Right forelimb (tissue), 1 donor: Measurements from ENCODE around the gene HEXD.
"Not testable (repeated sequence)": the region's sequence is repeated elsewhere in the genome, so short reads cannot be mapped to it uniquely, and the experiment has no call there.

Experiments
- DNase-seq: peaks from one replicate; pipeline ENCODE4 v3.0.0-alpha.2; 2018

Gene HEXD

DNA sequence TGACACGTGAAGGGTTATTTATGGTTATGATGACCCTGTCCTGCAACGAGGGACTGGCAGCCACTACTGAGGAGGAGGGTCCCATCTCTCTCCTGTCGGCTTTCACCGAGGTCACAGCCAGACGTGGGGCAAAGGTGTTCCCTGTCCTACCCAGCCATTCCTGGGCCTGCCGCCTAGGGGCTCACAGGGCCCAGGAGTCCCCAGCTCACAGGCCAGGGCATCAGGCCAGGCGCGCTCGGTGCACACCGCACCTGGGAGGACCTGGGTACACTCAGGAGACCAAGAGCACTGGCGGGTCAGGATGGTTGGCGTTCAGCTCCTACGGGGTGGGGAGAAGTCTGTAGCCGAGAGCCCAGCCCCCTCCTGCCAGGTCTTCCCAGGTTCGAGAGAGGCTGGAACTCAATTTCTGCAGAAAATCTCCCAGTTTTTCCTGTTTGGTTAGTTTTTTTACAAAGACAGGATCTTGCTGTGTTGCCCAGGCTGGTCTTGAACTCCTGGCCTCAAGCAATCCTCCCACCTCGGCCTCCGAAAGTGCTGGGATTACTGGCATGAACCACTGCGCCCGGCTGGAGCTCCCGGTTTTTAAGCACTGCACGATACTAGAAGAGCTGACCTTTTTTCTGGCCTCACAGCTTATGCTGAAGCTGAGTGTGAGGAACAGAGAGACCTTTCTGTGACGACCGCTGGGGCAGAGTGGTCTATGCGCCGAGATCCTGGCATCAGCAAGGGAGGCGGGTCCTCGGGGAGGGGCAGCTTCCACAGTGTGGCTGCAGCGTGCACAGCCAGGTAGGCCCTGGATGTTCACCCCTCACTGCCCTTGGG, 24.7 kb downstream of the HEXD start:
- DNase-seq, result no peak

DNA sequence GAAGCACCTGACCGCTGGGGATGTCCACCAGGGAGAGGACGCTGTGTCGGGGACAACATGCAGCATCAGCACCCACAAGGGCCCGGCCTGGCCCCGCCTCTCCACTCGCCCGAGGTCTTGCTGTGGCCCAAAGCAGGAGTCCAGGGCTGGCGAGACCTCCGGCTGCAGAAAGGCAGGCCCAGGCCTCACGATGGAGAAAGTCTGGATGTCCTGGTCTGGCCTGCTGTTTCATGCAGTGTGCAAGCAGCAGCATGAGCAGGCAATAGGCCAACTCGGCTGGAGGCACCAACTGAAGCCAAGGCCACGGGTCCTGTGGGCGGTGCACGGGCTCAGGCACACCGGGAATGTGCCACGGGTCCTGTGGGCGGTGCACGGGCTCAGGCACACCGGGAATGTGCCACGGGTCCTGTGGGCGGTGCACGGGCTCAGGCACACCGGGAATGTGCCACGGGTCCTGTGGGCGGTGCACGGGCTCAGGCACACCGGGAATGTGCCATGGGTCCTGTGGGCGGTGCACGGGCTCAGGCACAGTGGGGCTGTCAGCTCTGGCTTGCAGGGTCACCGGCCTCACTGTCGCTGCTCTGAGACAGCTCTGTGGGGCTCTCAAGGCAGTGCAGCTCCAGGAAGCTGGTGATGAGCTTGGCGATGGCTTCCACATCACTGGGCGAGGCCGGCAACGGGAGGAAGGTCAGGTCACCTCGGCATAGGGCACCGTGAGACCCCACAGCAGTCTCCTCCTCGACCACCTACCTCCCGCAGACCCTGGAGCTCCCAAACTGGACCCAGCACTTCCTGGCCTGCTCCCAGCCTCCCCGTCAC, 25.5 kb downstream of the HEXD start:
- DNase-seq, result no peak

DNA sequence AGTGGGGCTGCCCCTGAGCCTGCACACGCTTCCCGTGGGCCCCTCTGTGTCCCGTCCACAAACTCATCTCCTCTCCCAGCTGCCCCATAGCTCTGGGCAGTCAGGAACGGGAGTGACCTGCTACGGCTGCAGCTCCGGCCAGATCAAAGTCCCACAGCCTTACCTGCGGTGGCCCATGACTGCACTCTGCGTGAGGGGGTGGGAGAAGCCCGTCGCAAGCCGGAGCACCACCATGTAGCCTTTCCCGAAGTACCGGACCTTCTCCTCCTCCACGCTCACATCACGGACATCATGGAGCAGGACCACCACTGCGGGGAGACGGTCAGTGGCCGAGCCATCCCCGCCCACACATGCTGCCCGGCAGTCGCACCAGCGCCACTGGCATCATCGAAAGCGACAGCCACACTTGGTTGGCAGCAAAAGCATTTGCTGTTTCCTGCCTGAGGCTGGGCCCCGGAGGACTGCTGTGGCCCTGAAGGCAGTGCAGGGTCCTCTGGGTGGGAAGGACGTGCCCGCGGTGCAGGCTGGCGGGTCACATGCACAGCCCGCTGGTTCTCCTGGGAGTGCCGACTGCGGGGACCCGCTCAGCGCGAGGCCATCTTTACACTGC, 26.2 kb downstream of the HEXD start:
- DNase-seq, result no peak

DNA sequence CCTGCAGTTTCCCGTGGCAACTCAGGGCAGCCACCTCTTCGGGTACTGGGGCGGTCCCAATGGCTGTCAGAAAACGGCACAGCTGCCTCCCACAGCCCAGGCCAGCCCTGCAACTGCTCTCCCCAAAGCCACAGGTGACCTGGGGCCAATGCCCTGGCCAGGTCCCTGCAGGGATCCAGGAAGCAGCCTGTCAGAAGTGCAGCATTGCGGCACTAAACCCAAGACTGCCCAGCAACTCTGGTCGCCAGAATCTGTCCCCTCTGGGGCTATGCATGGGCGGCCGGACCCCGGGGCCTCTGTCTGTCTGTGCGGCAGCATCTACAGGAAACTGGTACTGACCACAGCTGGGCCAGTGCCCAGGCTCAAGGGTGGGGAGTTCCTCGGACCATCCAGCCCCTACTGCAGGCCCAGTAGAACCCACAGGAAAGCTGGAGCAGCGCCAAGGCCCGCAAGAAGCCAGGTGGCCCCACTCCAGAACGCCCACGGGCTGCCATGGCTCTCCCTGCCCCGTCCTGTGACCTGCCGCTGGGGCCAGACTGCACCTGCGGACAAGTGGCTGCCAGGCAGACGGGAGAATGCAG, 26.9 kb downstream of the HEXD start:
- DNase-seq, result no peak

DNA sequence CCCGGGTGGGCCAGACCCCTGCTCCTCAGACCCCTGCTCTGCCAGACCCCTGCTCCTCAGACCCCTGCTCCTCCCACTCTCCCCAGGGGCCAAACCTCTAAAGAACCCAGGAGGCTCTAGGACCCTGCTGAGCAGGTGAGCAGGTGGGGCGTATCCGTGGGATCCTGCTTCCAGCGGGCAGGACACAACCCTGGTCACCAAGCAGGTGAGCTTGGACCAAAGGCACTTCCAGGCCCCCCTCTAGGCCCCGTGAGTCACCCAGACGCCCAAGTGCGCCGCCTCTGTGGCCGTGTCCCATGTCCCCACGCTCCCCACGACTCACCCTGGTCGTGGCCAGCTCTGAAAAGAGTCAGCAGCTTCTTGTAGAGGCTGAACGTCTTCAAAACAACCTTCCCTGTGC, 27.4 kb downstream of the HEXD start:
- no peak for DNase-seq

DNA sequence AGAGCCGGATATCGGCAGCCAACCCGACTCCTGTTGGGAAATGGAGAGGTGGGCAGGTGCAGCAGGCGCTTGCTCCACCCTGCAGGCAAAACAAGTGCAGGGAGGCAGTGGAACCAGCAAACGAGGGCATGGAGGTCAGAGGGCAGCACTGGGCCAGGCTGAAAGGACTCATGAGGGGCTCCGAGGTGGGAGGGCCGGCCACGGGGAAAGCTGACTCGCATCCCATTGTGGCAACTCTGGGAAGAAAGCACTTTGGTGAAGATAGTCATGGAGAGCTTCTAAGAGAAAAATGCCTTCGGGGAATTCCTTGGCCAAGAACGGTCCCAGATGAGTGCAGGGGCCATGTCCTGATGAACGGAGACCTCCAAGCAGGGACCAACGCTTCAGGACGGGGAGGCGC, 28.0 kb downstream of the HEXD start:
- no peak for DNase-seq

DNA sequence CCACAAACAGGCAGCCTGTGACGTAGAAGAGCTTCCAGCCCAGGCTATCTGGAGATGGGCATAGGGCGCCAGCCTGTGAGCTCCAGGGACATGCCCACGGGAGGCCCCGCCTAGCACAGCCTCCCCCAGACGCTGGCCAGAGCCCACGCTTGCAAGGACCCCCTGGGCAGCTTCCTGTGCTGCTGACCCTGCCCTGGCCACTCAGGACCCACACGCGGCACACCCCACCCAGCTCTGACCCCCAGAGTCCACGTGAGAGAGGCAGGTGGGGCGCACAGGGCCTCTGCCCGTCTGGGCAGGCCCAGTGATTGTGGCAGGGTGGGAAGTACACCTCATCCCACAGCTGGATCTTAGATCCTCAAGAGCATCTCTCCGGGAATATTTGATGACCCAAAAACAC, 28.5 kb downstream of the HEXD start:
- DNase-seq, result no peak

DNA sequence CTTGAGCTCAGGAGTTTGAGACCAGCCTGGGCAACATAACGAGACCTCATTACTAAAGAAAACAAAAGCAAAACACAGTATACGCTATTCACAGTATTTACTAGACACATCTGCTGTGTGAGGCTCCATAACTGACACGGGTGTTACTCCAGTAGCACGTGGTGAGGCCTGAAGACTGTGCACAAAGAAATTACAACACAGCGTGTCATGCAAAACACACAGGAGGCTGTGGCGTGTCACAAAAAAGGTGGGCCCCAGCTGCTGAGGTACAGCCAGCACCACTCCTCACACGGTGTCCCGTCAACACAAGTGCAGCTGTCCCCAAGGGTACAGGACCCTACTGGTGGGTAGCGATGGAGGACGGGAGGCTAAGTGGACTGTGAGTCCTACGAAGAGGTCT, 29.7 kb downstream of the HEXD start:
- no peak for DNase-seq

DNA sequence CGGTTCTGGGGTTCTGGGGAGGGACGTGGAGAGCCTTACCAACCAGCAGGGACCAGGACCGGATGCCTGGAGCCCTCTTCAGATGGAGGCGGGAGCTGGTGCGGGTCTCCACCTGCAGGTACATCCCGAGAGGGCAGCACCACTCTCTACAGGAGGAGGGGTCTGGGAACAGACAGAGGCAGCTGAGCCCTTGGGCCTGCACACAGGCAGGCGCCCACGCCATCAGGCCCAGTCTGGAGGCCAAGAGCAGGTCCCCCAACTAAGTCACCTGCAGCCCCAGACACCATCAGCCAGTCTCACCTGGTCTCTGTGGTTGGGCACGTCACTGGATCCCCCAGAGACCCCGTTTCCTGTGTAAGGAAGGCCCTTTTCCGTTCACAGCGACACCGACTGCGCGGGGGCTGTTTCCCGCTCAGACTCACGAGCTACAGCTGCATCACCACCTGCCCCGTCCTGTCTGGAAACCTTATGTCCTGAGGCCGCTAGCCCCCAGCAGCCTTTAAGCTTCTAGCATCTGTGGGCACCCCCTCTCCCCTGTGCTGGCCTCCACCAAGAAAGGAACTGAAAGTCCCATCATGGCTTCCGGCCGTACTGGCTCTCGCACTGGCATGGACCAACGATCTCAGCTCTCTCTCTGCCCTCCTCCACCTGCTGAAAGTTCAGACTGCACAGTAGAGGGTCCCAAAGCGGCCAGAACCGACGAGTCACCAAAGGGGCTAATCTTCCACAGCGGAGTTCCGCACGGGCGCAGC, 31.2 kb downstream of the HEXD start:
- peak; percentile 65 for DNase-seq

DNA sequence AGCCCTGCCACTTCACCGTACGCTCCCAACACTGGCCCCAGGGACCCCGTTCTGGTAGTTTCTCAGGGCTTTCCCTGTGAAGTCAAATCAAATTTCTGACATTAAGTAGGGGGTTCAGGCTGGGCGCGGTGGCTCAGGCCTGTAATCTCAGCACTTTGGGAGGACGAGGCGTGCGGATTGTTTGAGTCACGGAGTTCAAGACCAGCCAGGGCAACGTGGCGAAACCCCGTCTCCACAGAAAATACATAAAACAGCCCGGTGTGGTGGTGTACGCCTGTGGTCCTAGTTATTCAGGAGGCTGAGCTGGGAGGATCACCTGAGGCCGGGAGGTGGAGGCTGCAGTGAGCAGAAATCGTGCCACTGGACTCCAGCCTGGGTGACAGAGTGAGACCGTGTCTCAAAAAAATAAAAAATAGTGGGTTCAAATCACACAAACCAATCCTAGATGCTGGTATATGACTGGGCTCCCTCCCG, 31.8 kb downstream of the HEXD start:
- no peak for DNase-seq

DNA sequence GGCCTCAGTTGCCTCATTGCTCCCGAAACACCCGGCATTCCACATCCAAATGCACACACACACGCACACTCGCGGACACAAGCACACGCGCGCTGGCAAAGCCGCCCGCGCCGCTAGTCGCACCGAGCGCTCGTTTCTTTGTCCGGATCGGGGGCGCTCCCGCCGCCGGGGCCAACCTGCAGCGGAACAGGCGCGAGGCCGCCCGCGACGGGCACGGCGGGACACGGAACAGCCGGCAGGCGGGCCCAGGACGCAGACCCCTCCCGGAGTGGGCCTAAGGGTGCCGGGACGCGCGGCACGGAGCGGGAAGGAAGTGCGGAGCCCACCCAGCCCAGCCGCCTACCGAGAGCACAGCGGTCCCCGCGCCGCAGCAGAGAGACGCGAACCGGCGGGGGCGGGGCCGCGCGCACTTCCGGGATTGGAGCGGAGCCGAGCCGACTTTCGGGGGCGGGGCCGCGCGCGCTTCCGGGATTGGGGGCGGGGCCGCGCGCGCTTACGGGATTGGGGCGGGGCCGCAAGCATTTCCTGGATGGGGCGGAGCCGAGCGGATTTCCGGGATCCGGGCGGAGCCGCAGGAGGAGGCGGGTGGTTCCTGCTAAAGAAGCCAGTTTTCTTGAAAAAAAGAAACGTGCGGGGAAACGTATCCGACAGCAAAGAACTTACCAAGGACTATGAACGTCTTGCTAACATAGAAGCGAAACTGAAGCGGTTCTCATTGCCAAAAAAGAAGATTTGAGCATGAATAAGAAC, 32.4 kb downstream of the HEXD start, which contains the start of gene CYBC1:
TSS of gene CYBC1 (minus strand) at position 396 of the 750 bp plus-strand sequence. CDS start 1,498 bp downstream, outside the sequence.
- DNase-seq, result peak; percentile 96

DNA sequence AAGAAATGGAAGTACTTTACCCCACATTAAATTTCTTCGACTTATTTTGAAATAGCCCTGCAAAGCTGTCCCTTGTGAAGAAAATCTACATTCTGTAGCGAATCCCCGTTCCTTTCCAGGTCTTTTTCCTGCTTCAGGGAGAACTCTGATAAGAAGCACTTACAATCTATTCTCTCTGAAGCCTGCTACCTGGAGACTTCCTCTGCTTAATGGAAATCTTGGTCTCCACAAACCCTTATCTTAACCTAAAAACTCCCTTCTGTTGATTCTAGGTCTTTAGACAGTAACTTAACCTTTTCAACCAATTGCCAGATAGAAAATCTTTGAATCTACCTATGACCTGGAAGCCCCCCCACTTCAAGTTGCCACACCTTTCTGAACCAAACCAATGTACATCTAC, 34.0 kb downstream of the HEXD start:
- no peak for DNase-seq

DNA sequence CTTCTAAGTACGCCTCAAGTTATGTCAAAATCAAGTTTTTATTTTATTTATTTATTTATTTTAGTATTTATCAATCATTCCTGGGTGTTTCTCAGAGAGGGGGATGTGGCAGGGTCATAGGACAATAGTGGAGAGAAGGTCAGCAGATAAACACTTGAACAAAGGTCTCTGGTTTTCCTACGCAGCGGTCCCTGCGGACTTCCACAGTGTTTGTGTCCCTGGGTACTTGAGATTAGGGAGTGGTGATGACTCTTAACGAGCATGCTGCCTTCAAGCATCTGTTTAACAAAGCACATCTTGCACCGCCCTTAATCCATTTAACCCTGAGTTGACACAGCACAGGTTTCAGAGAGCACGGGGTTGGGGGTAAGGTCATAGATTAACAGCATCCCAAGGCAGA, 35.0 kb downstream of the HEXD start:
- not testable (repeated sequence) for DNase-seq

DNA sequence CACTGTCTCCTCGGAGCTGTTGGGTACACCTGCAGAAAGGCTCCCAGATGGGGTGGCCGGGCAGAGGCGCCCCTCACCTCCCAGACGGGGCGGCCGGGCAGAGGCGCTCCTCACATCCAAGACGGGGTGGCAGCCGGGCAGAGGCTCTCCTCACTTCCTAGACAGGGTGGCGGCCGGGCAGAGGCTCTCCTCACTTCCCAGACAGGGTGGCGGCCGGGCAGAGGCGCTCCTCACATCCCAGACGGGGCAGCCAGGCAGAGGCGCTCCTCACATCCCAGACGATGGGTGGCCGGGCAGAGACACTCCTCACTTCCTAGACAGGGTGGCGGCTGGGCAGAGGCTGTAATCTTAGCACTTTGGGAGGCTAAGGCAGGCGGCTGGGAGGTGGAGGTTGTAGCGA, 35.6 kb downstream of the HEXD start:
- DNase-seq, result not testable (repeated sequence)

DNA sequence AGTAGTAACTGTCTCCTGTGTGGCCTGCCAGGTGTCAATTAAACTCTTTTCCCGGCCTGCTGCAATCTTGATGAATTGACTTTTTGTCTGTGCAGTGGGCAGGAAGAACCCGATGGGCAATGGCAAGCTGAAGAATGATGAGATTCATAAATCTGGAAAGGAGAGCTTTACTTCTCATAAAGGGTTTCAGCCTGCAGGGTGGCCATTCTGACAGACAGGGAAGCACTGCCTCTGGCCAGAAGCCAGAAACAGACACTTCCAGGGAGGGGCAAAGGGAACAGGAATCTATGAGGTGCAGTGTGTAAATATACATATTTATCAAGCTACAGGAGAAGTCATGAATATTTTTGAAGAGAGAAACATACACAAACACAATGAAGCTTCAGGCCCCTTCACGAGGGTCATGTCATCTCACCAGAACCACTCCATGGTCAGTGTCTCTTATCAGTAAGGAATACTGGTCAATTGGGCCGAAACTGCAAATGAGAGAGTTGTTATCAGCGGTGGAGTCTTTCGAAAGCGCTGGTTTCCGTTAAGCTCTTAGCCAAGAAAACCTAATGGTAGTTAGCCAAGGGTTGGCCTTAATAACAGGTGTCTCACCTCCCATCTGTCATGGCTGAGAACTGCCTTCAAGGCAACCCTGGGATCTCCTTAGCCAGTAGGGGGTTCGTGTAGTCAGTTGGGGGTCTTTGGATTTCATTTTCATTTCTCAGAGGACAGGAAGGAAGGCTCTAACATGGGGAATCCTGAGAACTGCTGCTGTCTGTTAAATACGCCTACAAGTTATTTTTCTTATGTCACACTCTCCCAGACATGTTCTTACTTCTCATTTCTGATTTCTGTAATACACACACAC, 39.2 kb downstream of the HEXD start:
- no peak for DNase-seq

DNA sequence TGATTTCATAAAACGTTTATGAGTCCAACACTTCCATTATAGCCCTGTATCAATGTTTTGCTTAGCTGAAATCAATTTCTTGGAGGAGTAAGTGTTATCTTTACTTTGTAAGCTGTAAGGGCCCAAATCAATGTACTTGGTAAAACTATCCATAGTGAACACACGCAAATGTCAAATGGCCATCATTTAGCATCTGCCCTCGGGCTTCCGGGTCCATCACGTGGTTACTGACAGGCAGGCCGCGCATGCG, 39.7 kb downstream of the HEXD start:
- no peak for DNase-seq

DNA sequence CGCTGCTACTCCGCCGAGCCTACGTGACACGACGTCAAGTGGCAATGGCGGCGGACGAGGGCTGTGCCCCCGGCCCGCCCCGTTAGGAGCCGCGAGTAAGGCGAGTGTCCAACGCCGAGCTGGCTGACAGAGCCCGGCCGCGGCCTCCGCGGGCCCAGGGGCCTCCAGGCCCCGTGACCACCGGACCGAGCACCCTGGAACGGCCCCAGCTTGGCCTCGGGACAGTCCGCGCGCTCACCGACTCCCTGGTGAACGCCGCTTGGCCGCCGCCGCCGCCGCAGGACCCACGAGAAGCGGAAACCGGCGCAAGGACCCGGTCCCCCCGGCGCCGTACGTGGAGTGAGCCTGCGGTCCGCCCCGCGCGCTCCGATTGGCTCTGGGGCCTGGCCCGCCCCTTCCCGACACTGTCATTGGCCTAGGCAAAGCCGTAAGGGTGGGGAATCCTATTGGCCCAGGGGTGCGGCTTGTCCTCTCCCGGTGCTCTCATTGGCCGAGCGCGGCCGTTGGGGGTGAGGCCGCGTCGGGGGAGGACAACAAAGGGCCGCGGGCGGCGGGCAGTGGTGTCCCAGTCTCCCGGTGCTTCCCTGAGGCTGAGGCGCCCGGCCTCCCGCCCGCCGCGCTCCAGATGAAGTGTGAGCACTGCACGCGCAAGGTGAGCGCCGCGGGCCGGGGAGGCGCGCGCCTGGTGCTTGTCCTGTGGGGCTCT, 40.2 kb downstream of the HEXD start, which contains the start of gene NARF:
TSS of gene NARF (plus strand) at position 563 of the 706 bp plus-strand sequence. CDS start at position 626, 63 bp downstream.
- peak; percentile 98 for DNase-seq

DNA sequence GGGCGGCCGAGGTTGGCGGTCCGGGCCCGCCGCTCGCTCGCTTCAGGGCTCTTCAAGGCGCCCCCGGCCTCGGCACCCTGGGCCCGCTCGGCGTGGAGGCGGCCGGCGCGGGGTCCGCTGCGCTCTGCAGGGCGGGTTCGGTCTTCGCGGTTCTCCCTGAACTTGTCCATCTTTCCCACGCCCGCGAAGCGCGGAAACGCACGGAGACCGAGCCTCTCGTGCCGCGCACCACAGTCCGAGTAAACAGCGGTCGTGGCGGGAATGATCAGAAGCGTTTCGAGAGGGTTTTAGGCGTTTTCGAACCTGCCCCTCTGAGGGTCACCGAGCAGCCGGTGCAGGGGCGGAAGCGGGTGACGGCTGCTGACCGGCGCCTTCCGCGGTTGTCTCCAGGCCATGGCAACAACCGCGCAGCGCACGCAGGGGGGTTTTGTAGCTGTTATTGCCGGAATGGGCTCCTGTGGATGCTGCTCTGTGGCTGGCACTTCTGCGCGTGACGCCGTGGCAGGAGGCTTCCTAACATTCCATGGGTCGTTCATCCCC, 40.8 kb downstream of the HEXD start:
- DNase-seq, result peak; percentile 60

DNA sequence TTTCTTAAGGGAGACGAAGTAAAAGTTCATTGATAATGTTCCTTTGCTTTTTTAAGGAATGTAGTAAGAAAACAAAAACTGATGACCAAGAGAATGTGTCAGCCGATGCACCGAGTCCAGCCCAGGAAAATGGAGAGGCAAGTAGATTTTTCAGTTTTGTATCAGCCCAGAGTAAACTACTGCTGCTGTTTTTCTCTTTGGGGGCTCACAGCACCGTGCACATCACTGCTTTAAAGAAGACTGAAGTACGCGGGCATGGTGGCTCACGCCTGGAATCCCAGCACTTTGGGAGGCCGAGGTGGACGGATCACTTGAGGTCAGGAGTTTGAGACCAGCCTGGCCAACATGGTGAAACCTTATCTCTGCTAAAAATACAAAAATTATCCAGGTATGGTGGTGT, 41.8 kb downstream of the HEXD start:
- DNase-seq, result not testable (repeated sequence)
